GM20000 (cell line): ENCODE results near the gene ZNF154.

Experiments used
- DNase-seq: peaks from one replicate; pipeline ENCODE4 v3.0.0; 2012; ENCODE audit warnings: low spot score
- CTCF ChIP-seq: IDR thresholded peaks from 2 replicates; pipeline ENCODE4 v1.5.1; 2012; ENCODE audit warnings: mild to moderate bottlenecking, control low read depth; ENCODE audit errors: extremely low read depth, missing control alignments

The ZNF154 gene

GRCh38 chr19:57682226-57682766 lies 26.7 kb downstream of the ZNF154 start:
- no peak for DNase-seq
- no peak for TF ChIP-seq CTCF

GRCh38 chr19:57675881-57676280 lies 33.1 kb downstream of the ZNF154 start:
- no peak for DNase-seq
- no peak for TF ChIP-seq CTCF

- no peak for DNase-seq
- TF ChIP-seq CTCF: no peak
Observed at GRCh38 chr19:57672466-57672865, 36.5 kb downstream of the ZNF154 start.

GRCh38 chr19:57671124-57671895 lies 37.7 kb downstream of the ZNF154 start:
- DNase-seq: no peak
- TF ChIP-seq CTCF: no peak

GRCh38 chr19:57668635-57669034 lies 40.4 kb downstream of the ZNF154 start, which contains the start of gene ZSCAN4:
ZSCAN4 (plus strand) TSS chr19:57668935; CDS start chr19:57676146, 7,211 bp downstream.
- no peak for DNase-seq
- TF ChIP-seq CTCF: no peak

- no peak for TF ChIP-seq CTCF
- no peak for DNase-seq
Observed at GRCh38 chr19:57667228-57667627, 41.8 kb downstream of the ZNF154 start.

GRCh38 chr19:57665261-57665806 lies 43.7 kb downstream of the ZNF154 start:
- no peak for DNase-seq
- no peak for TF ChIP-seq CTCF
